ENCODE results near the gene CHST15. TPM values are rescaled to one million over a fixed set of nuclear protein-coding genes. Genes with fewer than 3 reads are reported as not detected.

Gene CHST15
- total RNA-seq, 2 experiments from 2014 or later, result 0.09 TPM; not detected in 1

DNA sequence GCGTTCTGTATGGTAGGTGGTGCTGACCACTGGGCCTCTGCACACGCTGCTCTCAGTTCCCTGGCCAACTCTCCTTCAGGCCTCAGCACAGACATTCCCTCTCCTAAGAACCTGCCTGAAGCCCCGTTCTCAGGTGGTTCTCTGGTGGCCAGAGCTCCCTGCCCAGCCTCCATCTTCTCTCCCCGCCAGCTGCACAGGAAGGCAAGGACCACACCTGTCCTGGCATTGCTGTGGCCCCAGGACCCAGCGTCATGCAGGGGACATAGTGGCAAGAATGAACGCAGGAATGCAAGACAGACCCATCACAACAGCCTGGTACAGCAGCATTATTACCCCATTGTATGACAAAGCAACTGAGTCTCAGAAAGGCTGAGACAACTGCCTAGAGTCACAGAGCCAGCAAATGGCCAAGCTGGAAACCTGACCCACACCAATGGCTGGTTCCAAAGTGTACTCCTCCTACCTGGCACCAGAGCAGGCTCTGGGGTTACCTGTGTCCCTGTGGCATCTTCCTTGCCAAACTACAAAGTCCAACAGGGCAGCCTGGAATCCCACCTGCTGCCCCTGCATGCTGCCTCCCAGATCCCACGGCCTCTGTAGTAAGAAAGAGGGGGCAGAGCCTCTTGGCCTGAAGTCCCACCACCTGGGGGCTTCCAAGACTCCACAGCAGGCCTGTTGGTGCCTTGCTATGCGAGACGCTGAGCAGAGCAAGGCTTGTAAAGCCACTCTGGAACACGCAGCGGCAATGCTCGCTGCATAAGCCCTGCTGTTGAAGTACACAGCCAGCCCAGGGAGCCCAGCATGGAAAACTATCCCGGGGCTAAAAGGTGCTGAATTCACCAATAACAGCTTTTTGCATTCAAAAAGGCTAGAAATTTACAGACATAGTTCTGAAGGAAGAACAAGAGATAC, 73.3 kb downstream of the CHST15 start:
- Mint-ChIP-seq H3K27ac (no peak overlapping the region), H3K9me3 (ENCODE audit: low read depth) (no peaks in the 10 kb centered on the region), H3K27me3 (peaks cover 2% of the 10 kb centered on the region), H3K36me3 (no peaks in the 10 kb centered on the region), H3K4me1 (no peaks in the 10 kb centered on the region), H3K4me3 (no peak overlapping the region)
- CTCF ChIA-PET, result no interaction called here
- DNase-seq (no peak), ATAC-seq (no peak)

DNA sequence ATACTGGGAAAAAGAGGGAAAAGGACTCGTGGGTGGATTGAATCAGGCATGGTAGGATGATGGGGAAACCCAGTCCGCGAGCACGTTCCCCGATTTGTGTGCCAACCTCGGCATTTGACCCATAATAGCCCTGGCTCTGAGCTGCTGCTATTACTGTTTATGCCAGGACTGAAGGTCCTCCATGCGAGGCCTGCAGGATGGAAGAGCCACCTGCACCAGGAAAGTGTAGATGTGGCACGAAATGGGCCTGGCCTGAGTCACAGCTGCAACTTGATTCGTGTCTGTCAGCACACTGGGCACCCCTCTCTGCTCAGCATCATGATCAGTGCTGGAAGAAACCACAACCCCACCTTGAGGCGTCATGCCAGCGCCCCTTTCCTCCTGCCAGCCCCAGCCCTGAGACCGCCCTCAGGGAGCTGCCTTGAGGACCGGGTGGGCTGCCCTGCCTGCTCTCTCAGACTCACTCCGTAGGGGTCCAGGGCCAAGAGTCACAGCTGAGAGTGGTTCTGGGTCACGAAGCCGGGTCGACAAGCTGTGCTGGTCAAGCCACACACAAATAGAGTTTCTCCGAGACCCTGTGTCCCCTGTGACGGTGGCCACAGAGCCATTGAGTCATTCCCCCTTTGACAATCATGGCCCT, 74.4 kb downstream of the CHST15 start:
- Mint-ChIP-seq H3K9me3 (ENCODE audit: low read depth) (no peaks in the 10 kb centered on the region), H3K4me1 (no peaks in the 10 kb centered on the region), H3K27ac (no peak overlapping the region), H3K27me3 (peaks cover 2% of the 10 kb centered on the region), H3K4me3 (no peak overlapping the region), H3K36me3 (no peaks in the 10 kb centered on the region)
- CTCF ChIA-PET, result no interaction called here
- ATAC-seq, result no peak
- no peak for DNase-seq

DNA sequence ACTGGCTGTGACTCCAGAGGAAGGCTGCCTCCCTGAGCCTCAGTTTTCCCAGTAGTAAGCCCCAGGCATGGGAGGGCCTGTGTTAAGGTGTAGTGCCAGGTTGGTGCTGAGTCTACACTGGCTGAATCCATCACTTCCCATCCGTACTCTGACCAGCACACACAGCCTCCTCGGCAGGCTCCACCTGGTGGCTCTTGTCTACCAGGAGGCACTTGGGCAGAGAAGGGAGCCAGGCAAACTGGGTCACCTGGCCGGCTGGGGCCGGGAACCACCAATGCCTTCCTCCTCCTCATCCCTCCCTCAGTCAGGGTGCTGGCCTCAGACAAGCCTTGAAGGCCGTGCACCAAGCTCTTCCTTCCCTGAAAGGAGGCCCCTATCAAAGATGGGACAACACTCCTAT, 75.7 kb downstream of the CHST15 start:
- Mint-ChIP-seq H3K4me3 (no peak overlapping the region), H3K27ac (no peak overlapping the region), H3K27me3 (no peaks in the 10 kb centered on the region), H3K9me3 (ENCODE audit: low read depth) (no peaks in the 10 kb centered on the region), H3K4me1 (no peaks in the 10 kb centered on the region), H3K36me3 (no peaks in the 10 kb centered on the region)
- DNase-seq (no peak), ATAC-seq (no peak)
- CTCF ChIA-PET, result no interaction called here

DNA sequence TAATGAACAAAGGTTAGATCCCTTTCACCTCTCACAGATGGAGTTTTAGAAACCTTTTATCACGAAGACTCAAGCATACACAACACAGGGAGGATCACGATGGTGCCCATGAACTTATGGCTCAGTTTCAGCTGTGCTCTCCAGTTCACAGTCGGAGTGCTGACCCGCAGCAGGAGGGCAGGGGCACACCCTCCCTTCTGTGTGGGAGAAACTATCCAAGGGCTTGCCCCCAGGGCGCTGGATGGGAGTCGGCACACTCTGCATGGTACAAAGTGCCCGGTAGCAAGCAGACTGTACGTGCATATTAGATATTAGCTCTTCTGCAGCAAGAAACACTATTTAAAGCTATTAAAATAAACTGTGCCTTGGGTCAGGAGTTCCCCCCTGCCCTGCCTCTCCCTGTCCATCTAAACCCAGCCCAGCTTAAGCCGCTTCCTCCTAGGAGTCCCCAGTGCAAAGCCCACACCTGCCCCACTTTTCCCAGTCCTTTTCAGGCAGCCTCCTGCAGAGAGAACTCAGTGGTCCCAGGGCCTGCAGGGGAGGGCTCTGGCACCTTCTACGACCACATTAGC, 76.5 kb downstream of the CHST15 start:
- CTCF ChIA-PET, result no interaction called here
- DNase-seq (no peak), ATAC-seq (no peak)
- H3K9me3 Mint-ChIP-seq (ENCODE audit: low read depth), result no peaks in the 10 kb centered on the region
- no peaks in the 10 kb centered on the region for H3K27me3 Mint-ChIP-seq
- H3K27ac Mint-ChIP-seq, result no peak overlapping the region
- no peaks in the 10 kb centered on the region for H3K4me1 Mint-ChIP-seq
- no peak overlapping the region for H3K4me3 Mint-ChIP-seq
- no peaks in the 10 kb centered on the region for H3K36me3 Mint-ChIP-seq

DNA sequence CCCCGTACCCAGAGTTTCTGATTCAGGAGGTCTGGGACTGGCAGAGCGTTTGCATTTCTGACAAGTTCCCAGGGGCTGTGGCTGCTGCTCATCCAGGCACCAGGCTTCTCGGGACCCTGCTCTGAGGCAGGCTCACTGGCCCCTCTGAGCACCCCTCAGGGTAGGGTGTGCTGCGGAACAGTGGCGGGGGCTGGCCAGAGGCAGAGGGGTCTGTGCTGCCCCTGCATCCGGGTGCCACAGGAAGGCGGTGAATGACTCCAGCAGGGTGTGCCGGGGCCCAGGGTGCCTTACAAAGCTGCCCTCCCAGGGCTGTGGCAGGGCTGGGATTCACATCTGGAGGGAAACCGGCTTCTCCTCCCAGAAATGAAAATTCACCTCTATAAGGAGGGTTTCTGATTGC, 77.4 kb downstream of the CHST15 start:
- CTCF ChIA-PET, result no interaction called here
- ATAC-seq (no peak), DNase-seq (no peak)
- Mint-ChIP-seq H3K27me3 (no peaks in the 10 kb centered on the region), H3K27ac (no peak overlapping the region), H3K4me1 (no peaks in the 10 kb centered on the region), H3K9me3 (ENCODE audit: low read depth) (no peaks in the 10 kb centered on the region), H3K36me3 (no peaks in the 10 kb centered on the region), H3K4me3 (no peak overlapping the region)

DNA sequence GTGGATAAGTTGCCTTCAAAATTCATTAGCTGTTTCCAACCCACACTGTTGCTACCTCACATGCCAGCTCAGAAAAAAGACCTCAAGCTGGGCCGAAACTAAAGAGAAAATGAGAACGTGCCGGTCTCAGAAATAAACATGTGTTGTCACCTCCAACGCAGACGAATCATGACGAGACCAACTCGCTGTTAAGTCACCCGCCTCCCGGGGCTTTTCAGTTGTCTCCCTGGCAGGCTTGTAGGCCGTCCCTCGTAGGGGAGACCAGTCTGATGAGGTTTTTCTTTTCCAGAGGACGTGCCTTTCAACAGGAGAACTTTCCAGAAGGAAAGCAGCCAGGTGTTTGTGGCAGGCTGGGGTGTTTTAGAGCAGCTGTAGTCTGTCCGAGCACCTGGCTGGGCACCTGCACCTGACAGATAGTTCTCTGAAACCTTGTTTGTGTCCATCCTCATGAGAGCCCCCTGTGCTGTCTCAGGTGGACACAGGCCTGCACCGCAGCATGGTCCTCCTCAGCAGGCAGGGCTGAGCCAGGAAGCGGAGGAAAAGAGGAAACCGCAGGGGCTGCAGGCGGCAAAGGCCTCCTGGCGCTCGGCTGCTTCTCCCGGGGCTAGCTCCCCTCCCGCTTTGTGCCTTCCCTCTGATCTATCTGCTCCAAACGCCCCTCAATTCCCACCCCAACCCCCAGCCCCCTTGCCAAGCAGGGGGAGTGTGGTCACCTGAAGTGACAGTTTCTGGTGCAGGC, 78.8 kb downstream of the CHST15 start:
- no peak overlapping the region for H3K4me3 Mint-ChIP-seq
- H3K27ac Mint-ChIP-seq, result no peak overlapping the region
- no peaks in the 10 kb centered on the region for H3K27me3 Mint-ChIP-seq
- H3K36me3 Mint-ChIP-seq, result no peaks in the 10 kb centered on the region
- H3K4me1 Mint-ChIP-seq, result no peaks in the 10 kb centered on the region
- H3K9me3 Mint-ChIP-seq (ENCODE audit: low read depth), result no peaks in the 10 kb centered on the region
- no peak for DNase-seq
- ATAC-seq, result no peak
- CTCF ChIA-PET, result no interaction called here

DNA sequence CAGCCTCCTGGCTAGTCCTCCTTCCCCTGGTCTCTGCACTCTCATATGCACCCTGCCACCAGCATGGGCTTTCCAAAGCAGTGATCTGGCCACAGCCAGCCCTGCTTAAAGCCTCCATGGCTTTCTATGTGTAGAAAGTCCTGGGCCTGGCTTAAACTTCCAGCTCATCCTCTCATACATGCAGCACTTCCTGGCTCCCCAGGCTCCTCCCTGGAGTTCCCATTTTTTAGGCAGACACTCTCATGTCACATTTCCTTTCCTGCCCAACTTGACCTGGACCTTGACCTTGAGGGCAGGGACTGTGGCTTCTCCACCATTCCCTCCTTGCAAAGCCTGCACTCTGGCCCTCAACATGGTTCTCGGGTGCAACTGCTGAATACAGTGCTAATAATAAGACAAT, 79.5 kb downstream of the CHST15 start:
- ATAC-seq, result no peak

DNA sequence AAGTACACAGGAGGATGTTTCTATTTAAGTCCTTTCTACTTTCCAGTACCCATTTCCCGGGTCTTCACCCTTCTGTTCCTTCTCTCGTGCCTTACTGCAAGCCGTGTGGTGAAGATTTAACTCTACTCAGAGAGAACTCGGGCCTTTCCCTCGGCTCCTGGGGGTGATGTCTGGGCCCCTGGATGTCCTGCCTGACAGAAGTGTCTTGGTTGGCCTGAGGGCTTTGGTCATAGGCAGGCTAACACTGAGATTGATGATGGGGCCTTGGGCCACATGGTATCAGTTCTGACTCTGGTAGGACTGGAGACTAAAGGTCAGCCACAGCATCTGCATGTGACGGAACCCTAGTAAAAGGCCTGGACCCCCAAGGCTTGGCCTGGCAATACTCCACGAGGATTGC, 80.4 kb downstream of the CHST15 start:
- Mint-ChIP-seq H3K4me1 (no peaks in the 10 kb centered on the region), H3K9me3 (ENCODE audit: low read depth) (no peaks in the 10 kb centered on the region), H3K4me3 (no peak overlapping the region), H3K36me3 (no peaks in the 10 kb centered on the region), H3K27me3 (no peaks in the 10 kb centered on the region), H3K27ac (no peak overlapping the region)
- ATAC-seq (no peak), DNase-seq (no peak)
- CTCF ChIA-PET, result no interaction called here

More for the DNA sequence above, 79.5 kb downstream of the CHST15 start:
- H3K36me3 Mint-ChIP-seq, result no peaks in the 10 kb centered on the region
- H3K27ac Mint-ChIP-seq, result no peak overlapping the region
- no peaks in the 10 kb centered on the region for H3K4me1 Mint-ChIP-seq
- no peak overlapping the region for H3K4me3 Mint-ChIP-seq
- no peaks in the 10 kb centered on the region for H3K9me3 Mint-ChIP-seq (ENCODE audit: low read depth)
- no peak for DNase-seq
- H3K27me3 Mint-ChIP-seq, result no peaks in the 10 kb centered on the region
- CTCF ChIA-PET, result no interaction called here

DNA sequence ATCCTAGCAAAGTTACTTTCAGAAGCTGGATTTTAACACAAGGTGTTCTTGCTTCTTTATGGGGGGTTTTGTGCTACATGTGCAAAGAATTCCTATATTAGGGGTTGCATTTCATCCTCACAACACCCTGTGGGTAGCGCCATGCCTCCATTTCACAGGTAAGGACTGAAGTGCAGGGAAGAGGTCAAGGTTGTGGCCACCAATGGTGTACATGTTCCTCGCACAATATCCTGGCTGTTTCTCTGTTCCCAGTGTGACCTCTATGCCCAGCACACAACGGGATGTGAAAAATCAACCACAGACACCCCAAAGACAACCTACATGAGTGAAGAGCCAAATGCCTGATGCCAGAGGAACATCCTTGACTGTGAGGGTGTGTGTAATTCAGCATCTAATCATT, 80.8 kb downstream of the CHST15 start:
- H3K27ac Mint-ChIP-seq, result no peak overlapping the region
- DNase-seq, result no peak
- no peak for ATAC-seq
- no peaks in the 10 kb centered on the region for H3K36me3 Mint-ChIP-seq
- no peak overlapping the region for H3K4me3 Mint-ChIP-seq
- H3K4me1 Mint-ChIP-seq, result no peaks in the 10 kb centered on the region
- CTCF ChIA-PET, result no interaction called here
- no peaks in the 10 kb centered on the region for H3K9me3 Mint-ChIP-seq (ENCODE audit: low read depth)
- H3K27me3 Mint-ChIP-seq, result no peaks in the 10 kb centered on the region

DNA sequence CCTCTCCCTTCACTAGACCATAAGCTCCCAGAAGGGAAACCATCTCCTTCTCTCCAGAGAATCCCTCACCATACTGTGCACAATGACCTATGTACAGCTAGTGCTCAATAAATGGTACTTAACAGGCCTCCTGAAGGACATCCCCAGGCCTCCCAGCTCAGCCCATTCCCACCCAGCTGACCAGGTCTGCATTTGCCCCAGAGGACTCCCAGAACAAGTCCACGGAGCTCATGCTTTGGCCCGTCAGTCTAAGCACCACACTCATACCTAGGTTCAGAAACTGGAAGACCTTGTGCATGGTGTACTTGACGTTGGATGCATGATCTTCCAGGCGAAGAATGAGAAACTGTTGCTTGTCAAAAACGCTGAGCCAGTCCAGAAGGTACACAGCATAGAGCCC, 81.3 kb downstream of the CHST15 start:
- H3K4me1 Mint-ChIP-seq, result no peaks in the 10 kb centered on the region
- DNase-seq (no peak), ATAC-seq (no peak)
- CTCF ChIA-PET, result interaction anchor here (1.0 kb wide), 1 partner anchor 18 kb away, joined by 3 read pairs; no protein-coding TSS in a partner anchor
- H3K36me3 Mint-ChIP-seq, result no peaks in the 10 kb centered on the region
- H3K27ac Mint-ChIP-seq, result no peak overlapping the region
- H3K27me3 Mint-ChIP-seq, result no peaks in the 10 kb centered on the region
- no peaks in the 10 kb centered on the region for H3K9me3 Mint-ChIP-seq (ENCODE audit: low read depth)
- no peak overlapping the region for H3K4me3 Mint-ChIP-seq

DNA sequence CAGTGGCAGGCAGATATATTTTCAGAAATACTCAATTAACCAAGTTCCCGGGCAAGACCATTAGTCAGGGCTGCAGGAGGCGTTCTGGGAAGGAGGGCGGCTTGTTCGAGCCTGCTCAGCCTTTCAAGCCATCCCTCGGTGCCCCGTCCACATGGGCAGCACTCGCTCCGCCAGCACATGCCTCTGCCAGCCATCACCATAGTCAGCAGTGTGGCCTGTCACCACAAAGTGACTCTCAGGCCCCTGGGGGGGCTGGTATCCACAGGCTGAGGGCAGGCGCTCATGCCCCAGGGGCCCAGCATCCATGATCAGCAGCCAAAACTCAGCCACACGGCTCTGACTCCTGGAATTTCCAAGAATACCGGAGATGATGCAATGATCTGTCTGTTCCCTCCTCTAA, 81.9 kb downstream of the CHST15 start:
- Mint-ChIP-seq H3K36me3 (no peaks in the 10 kb centered on the region), H3K4me3 (no peak overlapping the region), H3K9me3 (ENCODE audit: low read depth) (no peaks in the 10 kb centered on the region), H3K4me1 (no peaks in the 10 kb centered on the region), H3K27ac (no peak overlapping the region), H3K27me3 (no peaks in the 10 kb centered on the region)
- CTCF ChIA-PET, result interaction anchor here (1.0 kb wide), 1 partner anchor 17 kb away, joined by 3 read pairs; no protein-coding TSS in a partner anchor
- ATAC-seq (no peak), DNase-seq (no peak)

DNA sequence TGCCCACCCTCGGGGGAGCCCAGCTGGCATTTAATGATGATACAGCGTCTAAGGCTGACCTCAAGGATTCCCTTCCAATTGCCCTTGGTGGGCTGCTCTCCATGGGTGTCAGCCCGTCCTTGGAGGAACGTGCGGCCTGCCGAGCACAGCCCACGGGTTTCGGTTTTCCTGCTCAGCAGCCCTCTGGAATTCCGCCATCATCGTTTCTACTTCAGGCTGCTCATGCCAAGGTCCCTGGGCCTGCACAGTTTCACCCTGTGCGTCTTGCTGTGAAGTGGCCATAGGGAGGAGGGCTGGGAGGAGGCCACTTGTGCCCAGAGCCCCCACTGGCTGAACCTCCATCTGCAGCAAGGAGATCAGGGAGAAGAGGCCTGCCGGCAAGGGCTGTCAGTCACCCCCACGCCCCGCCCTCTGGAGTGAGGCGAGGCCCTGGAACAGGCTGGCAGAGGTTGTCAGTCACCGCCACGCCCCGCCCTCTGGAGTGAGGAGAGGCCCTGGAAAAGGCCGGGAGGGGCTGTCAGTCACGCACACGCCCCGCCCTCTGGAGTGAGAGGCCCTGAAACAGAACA, 82.8 kb downstream of the CHST15 start:
- DNase-seq, result no peak
- H3K27me3 Mint-ChIP-seq, result no peaks in the 10 kb centered on the region
- CTCF ChIA-PET, result no interaction called here
- H3K4me3 Mint-ChIP-seq, result no peak overlapping the region
- no peaks in the 10 kb centered on the region for H3K4me1 Mint-ChIP-seq
- no peaks in the 10 kb centered on the region for H3K9me3 Mint-ChIP-seq (ENCODE audit: low read depth)
- H3K27ac Mint-ChIP-seq, result no peak overlapping the region
- ATAC-seq, result no peak
- no peaks in the 10 kb centered on the region for H3K36me3 Mint-ChIP-seq

DNA sequence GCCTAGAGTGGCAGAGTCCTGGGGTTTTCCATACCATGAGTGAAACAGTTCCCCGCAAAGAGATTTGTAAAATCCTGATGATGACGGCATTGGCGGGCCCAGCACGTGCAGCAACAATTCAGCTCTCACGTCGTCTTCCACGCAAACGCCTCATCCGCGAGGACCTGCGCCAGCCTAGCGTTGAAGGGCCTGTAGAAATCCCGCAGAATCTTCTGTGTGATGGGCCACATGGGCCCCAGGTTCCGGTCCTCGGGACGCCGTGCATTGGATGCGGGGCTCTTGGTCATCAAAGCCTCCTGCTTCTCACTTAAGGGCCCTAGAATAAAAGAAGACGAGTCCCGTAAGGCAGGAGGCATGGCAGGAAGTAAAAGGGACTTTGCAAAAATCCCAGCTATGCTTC, 83.4 kb downstream of the CHST15 start:
- CTCF ChIA-PET, result no interaction called here
- no peaks in the 10 kb centered on the region for H3K9me3 Mint-ChIP-seq (ENCODE audit: low read depth)
- ATAC-seq, result no peak
- DNase-seq, result no peak
- no peak overlapping the region for H3K4me3 Mint-ChIP-seq
- H3K27ac Mint-ChIP-seq, result no peak overlapping the region
- no peaks in the 10 kb centered on the region for H3K4me1 Mint-ChIP-seq
- no peaks in the 10 kb centered on the region for H3K27me3 Mint-ChIP-seq
- H3K36me3 Mint-ChIP-seq, result no peaks in the 10 kb centered on the region
